Cardiac muscle cell (in vitro differentiated cells and primary cell): Measurements from ENCODE around the gene SETX. TPM values are rescaled to one million over a fixed set of nuclear protein-coding genes. Genes with fewer than 3 reads are reported as not detected.

Experiments
- DNase-seq, 2 donors: peaks; one replicate each; pipeline versions ENCODE4 v3.0.0 to v3.0.0-alpha.2; 2010 to 2017; ENCODE audit warnings: low read depth in 1 of 2, low spot score in 1 of 2
- H3K27ac ChIP-seq: fragments of 200-600 bp; sonication (generic); 2 replicates; pipeline ENCODE4 v1.5.1; 2016
- H3K27me3 ChIP-seq: fragments of 200-600 bp; sonication (generic); 2 replicates; pipeline ENCODE4 v1.6.0; 2016; ENCODE audit warnings: control low read depth
- H3K36me3 ChIP-seq: fragments of 200-600 bp; sonication (generic); 2 replicates; pipeline ENCODE4 v1.5.1; 2016; ENCODE audit warnings: control low read depth
- H3K4me1 ChIP-seq: fragments of 200-600 bp; sonication (generic); 2 replicates; pipeline ENCODE4 v1.8.1; 2017; ENCODE audit warnings: low read depth, mild to moderate bottlenecking, mixed run types
- H3K4me3 ChIP-seq: fragments of 200-600 bp; sonication (generic); 2 replicates; pipeline ENCODE4 v1.5.1; 2016; ENCODE audit warnings: mild to moderate bottlenecking
- H3K9me3 ChIP-seq: fragments of 200-600 bp; sonication (generic); 2 replicates; pipeline ENCODE4 v1.5.1; 2017; ENCODE audit warnings: low read depth, mild to moderate bottlenecking, control low read depth
- CTCF ChIP-seq: IDR thresholded peaks from 2 replicates; pipeline ENCODE4 v1.5.1; 2012; ENCODE audit warnings: low read depth, mild to moderate bottlenecking, low read length
- polyA plus RNA-seq: library from polyadenylated mRNA; unstranded; fragments of >200 nt; fragmentation: Nextera tagmentation; extraction: Ambion mirVana; gene quantifications from 2 replicates; pipeline ENCODE4 v1.2.1, GENCODE V29; 2016
- total RNA-seq: library from RNA; depleted of rRNA; stranded (reverse); fragments of >200 nt; gene quantifications from 2 replicates; pipeline ENCODE4 v1.2.3, GENCODE V29; 2016

Gene SETX
- total and polyA plus RNA-seq, 2 experiments from 2014 or later = 16.2 to 34.0 TPM

- TF ChIP-seq CTCF = no peak
- Histone ChIP-seq H3K9me3 (no peaks in the 10 kb centered on the region), H3K27ac (no peak overlapping the region), H3K4me1 (no peaks in the 10 kb centered on the region), H3K27me3 (no peaks in the 10 kb centered on the region), H3K36me3 (no peaks in the 10 kb centered on the region), H3K4me3 (no peak overlapping the region)
- no peak for DNase-seq
These were observed 11.2 kb upstream of the SETX start for GRCh38 chr9:132365986-132366385.

GRCh38 chr9:132364068-132364467, 9.3 kb upstream of the SETX start:
- no peak overlapping the region for H3K27ac ChIP-seq
- TF ChIP-seq CTCF = no peak
- H3K36me3 ChIP-seq = no peaks in the 10 kb centered on the region
- no peak overlapping the region for H3K4me3 ChIP-seq
- no peaks in the 10 kb centered on the region for H3K9me3 ChIP-seq
- no peaks in the 10 kb centered on the region for H3K27me3 ChIP-seq
- DNase-seq = no peak
- no peaks in the 10 kb centered on the region for H3K4me1 ChIP-seq

GRCh38 chr9:132357764-132358163, 3.0 kb upstream of the SETX start:
- H3K27me3 ChIP-seq = no peaks in the 10 kb centered on the region
- no peak for DNase-seq
- H3K36me3 ChIP-seq = peaks cover 5% of the 10 kb centered on the region
- no peak overlapping the region for H3K4me3 ChIP-seq
- H3K4me1 ChIP-seq = peaks cover 4% of the 10 kb centered on the region
- TF ChIP-seq CTCF = no peak
- no peak overlapping the region for H3K27ac ChIP-seq
- H3K9me3 ChIP-seq = no peaks in the 10 kb centered on the region

GRCh38 chr9:132356324-132356924, 1.6 kb upstream of the SETX start:
- Histone ChIP-seq H3K27ac (no peak overlapping the region), H3K4me1 (peaks cover 4% of the 10 kb centered on the region), H3K36me3 (peaks cover 14% of the 10 kb centered on the region), H3K9me3 (no peaks in the 10 kb centered on the region), H3K4me3 (no peak overlapping the region), H3K27me3 (no peaks in the 10 kb centered on the region)
- no peak for DNase-seq
- TF ChIP-seq CTCF = no peak

- peaks cover 4% of the 10 kb centered on the region for H3K4me1 ChIP-seq
- H3K4me3 ChIP-seq = no peak overlapping the region
- no peaks in the 10 kb centered on the region for H3K9me3 ChIP-seq
- no peak overlapping the region for H3K27ac ChIP-seq
- no peaks in the 10 kb centered on the region for H3K27me3 ChIP-seq
- no peak for DNase-seq
- peaks cover 38% of the 10 kb centered on the region for H3K36me3 ChIP-seq
- TF ChIP-seq CTCF = no peak
These were observed 3.3 kb downstream of the SETX start for GRCh38 chr9:132351404-132352045.
